ENCODE results near the gene NAB1.
A peak's percentile ranks its signal among the peaks of the same experiment; 100 is the strongest.

NAB1 gene

GRCh38 chr2:190637903-190638618 lies 10.8 kb upstream of the NAB1 start:
- DNase-seq = no peak

- DNase-seq = no peak
Measured at GRCh38 chr2:190640117-190640516, 8.8 kb upstream of the NAB1 start.

- DNase-seq = no peak
Measured at GRCh38 chr2:190641469-190641868, 7.4 kb upstream of the NAB1 start.

- no peak for DNase-seq
Measured at GRCh38 chr2:190646780-190647522, 1.9 kb upstream of the NAB1 start.

GRCh38 chr2:190648289-190649034 lies 421 bp upstream of the NAB1 start:
- DNase-seq = peak; percentile 21 to 78

- DNase-seq = no peak
Measured at GRCh38 chr2:190649798-190650390, 1.0 kb downstream of the NAB1 start.

- DNase-seq = no peak
Measured at GRCh38 chr2:190651413-190651812, 2.5 kb downstream of the NAB1 start.

GRCh38 chr2:190653231-190653630 lies 4.3 kb downstream of the NAB1 start:
- DNase-seq = no peak

GRCh38 chr2:190653931-190654330 lies 5.0 kb downstream of the NAB1 start:
- DNase-seq = no peak

GRCh38 chr2:190655113-190655512 lies 6.2 kb downstream of the NAB1 start:
- no peak for DNase-seq

GRCh38 chr2:190655570-190655969 lies 6.7 kb downstream of the NAB1 start:
- DNase-seq = no peak

GRCh38 chr2:190656301-190656700 lies 7.4 kb downstream of the NAB1 start:
- DNase-seq = no peak

- DNase-seq = no peak
Measured at GRCh38 chr2:190657474-190658255, 8.8 kb downstream of the NAB1 start.

GRCh38 chr2:190659553-190659952 lies 10.7 kb downstream of the NAB1 start:
- no peak for DNase-seq

- no peak for DNase-seq
Measured at GRCh38 chr2:190662754-190663153, 13.9 kb downstream of the NAB1 start.

- DNase-seq = no peak
Measured at GRCh38 chr2:190663348-190663747, 14.5 kb downstream of the NAB1 start.

- DNase-seq = no peak
Measured at GRCh38 chr2:190663839-190664238, 15.0 kb downstream of the NAB1 start.

- DNase-seq = no peak
Measured at GRCh38 chr2:190664240-190664639, 15.4 kb downstream of the NAB1 start.

- DNase-seq = no peak
Measured at GRCh38 chr2:190666895-190667294, 18.0 kb downstream of the NAB1 start.

- no peak for DNase-seq
Measured at GRCh38 chr2:190668892-190669291, 20.0 kb downstream of the NAB1 start.

- no peak for DNase-seq
Measured at GRCh38 chr2:190670182-190670946, 21.5 kb downstream of the NAB1 start.
